HCT116 (cell line): Measurements from ENCODE around the gene GET3. TPM values are rescaled to one million over a fixed set of nuclear protein-coding genes. Genes with fewer than 3 reads are reported as not detected.

Experiments used
- ATAC-seq: fragments of 200-7000 bp; cut with Tn5 transposase; 2 replicates; pipeline ENCODE4 v1.9.1; 2020; ENCODE audit warnings: mild to moderate bottlenecking, moderate library complexity
- BruUV-seq: library from RNA; stranded (reverse); fragments of 400-500 nt; replicated peaks from 2 replicates; lab custom pipeline; 2021; lab: Mats Ljungman, UMichigan
- CTCF ChIA-PET: fragments of 300-600 bp; sonication (Branson Sonifier 250); formaldehyde crosslinking; loops from one replicate; lab custom pipeline; 2021; ENCODE audit warnings: antibody characterized with exemption; lab: Charles Lee
- POLR2A ChIA-PET: fragments of 300-600, 350-600 bp; sonication (Branson Sonifier 250); formaldehyde crosslinking; loops from one replicate; lab custom pipeline; 2021; ENCODE audit warnings: antibody characterized with exemption; lab: Charles Lee
- RAD21 ChIA-PET, 2 experiments: fragments of 300-600 bp; sonication (Branson Sonifier 250); formaldehyde crosslinking; loops; one replicate each; lab custom pipeline; 2023; ENCODE audit warnings: low total read pairs in 2 of 2; ENCODE audit not compliant: uncharacterized antibody in 2 of 2, unreplicated experiment in 2 of 2, low non-redundant PET in 1 of 2; lab: Charles Lee
- DNase-seq: peaks from one replicate; pipeline ENCODE4 v3.0.0-alpha.2; 2010; ENCODE audit warnings: low read depth, low spot score
- H2AFZ ChIP-seq: fragments of 200-600 bp; shearing (Covaris generic), sonication (generic); 2 replicates; pipeline ENCODE4 v1.6.1; 2017; ENCODE audit warnings: low read depth, mixed run types, mixed read lengths, antibody characterized with exemption, low read length; ENCODE audit not compliant: poor library complexity, severe bottlenecking
- H3K27ac ChIP-seq: 2 replicates; pipeline ENCODE4 v1.5.1; 2012; ENCODE audit warnings: low read depth, low read length
- H3K27me3 ChIP-seq: fragments of 200-600 bp; sonication (generic); 2 replicates; pipeline ENCODE4 v1.6.1; 2016; ENCODE audit warnings: mixed run types, low read length, mixed read lengths; ENCODE audit not compliant: insufficient read depth
- H3K36me3 ChIP-seq, 2 experiments: fragments of 200-500 bp in 1 of 2; fragments of 200-600 bp in 1 of 2; sonication (Bioruptor generic) in 1 of 2; sonication (generic) in 1 of 2; 2 replicates each; pipeline versions ENCODE4 v1.5.1 to v1.6.1; 2014 to 2016; ENCODE audit warnings: low read length in 2 of 2, inconsistent platforms in 1 of 2, mixed read lengths in 1 of 2, mixed run types in 1 of 2; ENCODE audit not compliant: insufficient read depth in 2 of 2, control insufficient read depth in 1 of 2
- H3K4me1 ChIP-seq, 2 experiments: fragments of 200-600 bp in 1 of 2; sonication (generic) in 1 of 2; 2 replicates each; pipeline versions ENCODE4 v1.5.1 to v1.6.1; 2012 to 2017; ENCODE audit warnings: low read length in 2 of 2, inconsistent platforms in 1 of 2, mild to moderate bottlenecking in 1 of 2, mixed read lengths in 1 of 2, mixed run types in 1 of 2, moderate library complexity in 1 of 2; ENCODE audit not compliant: insufficient read depth in 2 of 2, control insufficient read depth in 1 of 2
- H3K4me2 ChIP-seq: fragments of 200-600 bp; sonication (generic); 2 replicates; pipeline ENCODE4 v1.6.1; 2017; ENCODE audit warnings: mixed run types, low read length, mixed read lengths
- H3K4me3 ChIP-seq, 2 experiments: fragments of 200-600 bp in 1 of 2; sonication (generic) in 1 of 2; replicated peaks in 1 of 2; 2 replicates each; pipeline ENCODE4 v1.5.1; 2011 to 2016; ENCODE audit warnings: low read length in 2 of 2, control low read depth in 1 of 2, low read depth in 1 of 2, mild to moderate bottlenecking in 1 of 2, mixed read lengths in 1 of 2, mixed run types in 1 of 2
- H3K79me2 ChIP-seq: fragments of 200-600 bp; sonication (generic); 2 replicates; pipeline ENCODE4 v1.6.1; 2017; ENCODE audit warnings: mild to moderate bottlenecking, mixed run types, low read length, moderate library complexity, mixed read lengths; ENCODE audit not compliant: insufficient read depth
- H3K9ac ChIP-seq: fragments of 200-600 bp; sonication (generic); 2 replicates; pipeline ENCODE4 v1.6.1; 2016; ENCODE audit warnings: low read length, mixed read lengths
- H3K9me2 ChIP-seq: fragments of 200-600 bp; sonication (generic), shearing (Covaris generic); 2 replicates; pipeline ENCODE4 v1.6.1; 2017; ENCODE audit warnings: mixed run types, mild to moderate bottlenecking, moderate library complexity; ENCODE audit not compliant: insufficient read depth
- H3K9me3 ChIP-seq, 2 experiments: fragments of 200-500 bp in 1 of 2; fragments of 200-600 bp in 1 of 2; sonication (Bioruptor generic) in 1 of 2; sonication (generic) in 1 of 2; 2 replicates each; pipeline ENCODE4 v1.6.1; 2014 to 2017; ENCODE audit warnings: low read length in 2 of 2, mixed read lengths in 2 of 2, inconsistent platforms in 1 of 2, low read depth in 1 of 2, mild to moderate bottlenecking in 1 of 2, mixed run types in 1 of 2, moderate library complexity in 1 of 2; ENCODE audit not compliant: control insufficient read depth in 1 of 2, insufficient read depth in 1 of 2
- H4K20me1 ChIP-seq: fragments of 200-600 bp; sonication (generic), shearing (Covaris generic); 2 replicates; pipeline ENCODE4 v1.6.1; 2017; ENCODE audit warnings: mixed run types, mild to moderate bottlenecking, moderate library complexity; ENCODE audit not compliant: insufficient read depth
- FOSL1 ChIP-seq: IDR thresholded peaks from 2 replicates; pipeline ENCODE4 v1.6.1; 2012; ENCODE audit warnings: low read depth
- POLR2A ChIP-seq: IDR thresholded peaks from 2 replicates; pipeline ENCODE4 v1.7.0; 2011; ENCODE audit warnings: borderline replicate concordance; ENCODE audit not compliant: insufficient read depth, insufficient read length; ENCODE audit errors: extremely low read depth
- RAD21 ChIP-seq: IDR thresholded peaks from 2 replicates; pipeline ENCODE4 v1.6.1; 2012; ENCODE audit warnings: low read depth, mild to moderate bottlenecking
- intact Hi-C: fragments of 100-400 bp; cut with micrococcal nuclease; formaldehyde crosslinking; loops from 2 replicates; pipeline ENCODE4 v1.10.0; 2022
- total RNA-seq: library from RNA; stranded (reverse); gene quantifications from one replicate; pipeline ENCODE4 v1.2.1, GENCODE V29; 2021; ENCODE audit not compliant: unreplicated experiment
- TF ChIP-seq, protein P1 (sequence below): IDR thresholded peaks from 2 replicates; pipeline ENCODE4 v1.6.1; 2012; ENCODE audit warnings: low read depth
- TF ChIP-seq, protein P2 (sequence below): IDR thresholded peaks from 2 replicates; pipeline ENCODE4 v1.6.1; 2011; ENCODE audit warnings: mild to moderate bottlenecking, low read length, moderate library complexity; ENCODE audit not compliant: insufficient replicate concordance; ENCODE audit errors: extremely low read depth

Gene GET3
- total RNA-seq, 1 experiment from 2014 or later = 77.6 TPM

DNA sequence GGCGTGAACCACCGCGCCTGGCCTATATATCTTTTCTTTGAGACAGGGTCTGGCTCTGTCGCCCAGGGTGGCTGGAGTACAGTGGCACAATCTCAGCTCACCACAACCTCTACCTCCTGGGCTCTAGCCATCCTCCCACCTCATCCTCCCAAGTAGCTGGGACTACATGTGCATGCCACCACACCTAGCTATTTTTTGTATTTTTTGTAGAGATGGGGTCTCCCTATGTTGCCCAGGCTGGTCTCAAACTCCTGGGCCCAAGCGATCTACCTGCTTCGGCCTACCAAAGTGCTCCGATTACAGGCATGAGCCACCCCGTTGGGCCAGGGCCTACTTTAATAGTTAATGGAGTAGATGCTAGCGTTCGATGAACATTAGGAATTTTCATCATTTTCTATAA, 17.0 kb upstream of the GET3 start:
- DNase-seq (no peak), ATAC-seq (no peak)
- peaks cover 12 to 27% of the 10 kb centered on the region in 2 experiments for H3K36me3 ChIP-seq
- no peaks in the 10 kb centered on the region for H4K20me1 ChIP-seq
- H3K4me2 ChIP-seq = no peak overlapping the region
- ChIA-PET CTCF (interaction anchor here (1.3 kb wide), 1 partner anchor 46 kb away, joined by 3 read pairs; no protein-coding TSS in a partner anchor), POLR2A (no interaction called here), RAD21 (no interaction called here)
- intact Hi-C loops = no loop called here
- BruUV-seq = no TSS peak
- peaks cover 0 to 36% of the 10 kb centered on the region in 2 experiments; a peak in 3 of 4 replicates for H3K4me1 ChIP-seq
- H3K9me3 ChIP-seq = no peaks in the 10 kb centered on the region
- no peaks in the 10 kb centered on the region for H3K9me2 ChIP-seq
- TF ChIP-seq, protein P1, sequence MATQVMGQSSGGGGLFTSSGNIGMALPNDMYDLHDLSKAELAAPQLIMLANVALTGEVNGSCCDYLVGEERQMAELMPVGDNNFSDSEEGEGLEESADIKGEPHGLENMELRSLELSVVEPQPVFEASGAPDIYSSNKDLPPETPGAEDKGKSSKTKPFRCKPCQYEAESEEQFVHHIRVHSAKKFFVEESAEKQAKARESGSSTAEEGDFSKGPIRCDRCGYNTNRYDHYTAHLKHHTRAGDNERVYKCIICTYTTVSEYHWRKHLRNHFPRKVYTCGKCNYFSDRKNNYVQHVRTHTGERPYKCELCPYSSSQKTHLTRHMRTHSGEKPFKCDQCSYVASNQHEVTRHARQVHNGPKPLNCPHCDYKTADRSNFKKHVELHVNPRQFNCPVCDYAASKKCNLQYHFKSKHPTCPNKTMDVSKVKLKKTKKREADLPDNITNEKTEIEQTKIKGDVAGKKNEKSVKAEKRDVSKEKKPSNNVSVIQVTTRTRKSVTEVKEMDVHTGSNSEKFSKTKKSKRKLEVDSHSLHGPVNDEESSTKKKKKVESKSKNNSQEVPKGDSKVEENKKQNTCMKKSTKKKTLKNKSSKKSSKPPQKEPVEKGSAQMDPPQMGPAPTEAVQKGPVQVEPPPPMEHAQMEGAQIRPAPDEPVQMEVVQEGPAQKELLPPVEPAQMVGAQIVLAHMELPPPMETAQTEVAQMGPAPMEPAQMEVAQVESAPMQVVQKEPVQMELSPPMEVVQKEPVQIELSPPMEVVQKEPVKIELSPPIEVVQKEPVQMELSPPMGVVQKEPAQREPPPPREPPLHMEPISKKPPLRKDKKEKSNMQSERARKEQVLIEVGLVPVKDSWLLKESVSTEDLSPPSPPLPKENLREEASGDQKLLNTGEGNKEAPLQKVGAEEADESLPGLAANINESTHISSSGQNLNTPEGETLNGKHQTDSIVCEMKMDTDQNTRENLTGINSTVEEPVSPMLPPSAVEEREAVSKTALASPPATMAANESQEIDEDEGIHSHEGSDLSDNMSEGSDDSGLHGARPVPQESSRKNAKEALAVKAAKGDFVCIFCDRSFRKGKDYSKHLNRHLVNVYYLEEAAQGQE = no peak
- TF ChIP-seq RAD21 (no peak), POLR2A (no peak), FOSL1 (no peak)
- TF ChIP-seq, protein P2, sequence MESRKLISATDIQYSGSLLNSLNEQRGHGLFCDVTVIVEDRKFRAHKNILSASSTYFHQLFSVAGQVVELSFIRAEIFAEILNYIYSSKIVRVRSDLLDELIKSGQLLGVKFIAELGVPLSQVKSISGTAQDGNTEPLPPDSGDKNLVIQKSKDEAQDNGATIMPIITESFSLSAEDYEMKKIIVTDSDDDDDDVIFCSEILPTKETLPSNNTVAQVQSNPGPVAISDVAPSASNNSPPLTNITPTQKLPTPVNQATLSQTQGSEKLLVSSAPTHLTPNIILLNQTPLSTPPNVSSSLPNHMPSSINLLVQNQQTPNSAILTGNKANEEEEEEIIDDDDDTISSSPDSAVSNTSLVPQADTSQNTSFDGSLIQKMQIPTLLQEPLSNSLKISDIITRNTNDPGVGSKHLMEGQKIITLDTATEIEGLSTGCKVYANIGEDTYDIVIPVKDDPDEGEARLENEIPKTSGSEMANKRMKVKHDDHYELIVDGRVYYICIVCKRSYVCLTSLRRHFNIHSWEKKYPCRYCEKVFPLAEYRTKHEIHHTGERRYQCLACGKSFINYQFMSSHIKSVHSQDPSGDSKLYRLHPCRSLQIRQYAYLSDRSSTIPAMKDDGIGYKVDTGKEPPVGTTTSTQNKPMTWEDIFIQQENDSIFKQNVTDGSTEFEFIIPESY = no peak
- H2AFZ ChIP-seq = no peak overlapping the region
- peaks cover 83% of the 10 kb centered on the region for H3K79me2 ChIP-seq
- no peak overlapping the region for H3K9ac ChIP-seq
- H3K27ac ChIP-seq = no peak overlapping the region; the same call in 1 of the 2 replicates
- H3K27me3 ChIP-seq = no peaks in the 10 kb centered on the region
- no peak overlapping the region for H3K4me3 ChIP-seq
